ACHN (cell line): Measurements from ENCODE around the gene KRT76.

Source experiments
- DNase-seq: peaks from one replicate; pipeline ENCODE4 v3.0.0-alpha.2; 2015
- in situ Hi-C: cut with HindIII; loops from 2 replicates; pipeline ENCODE4 v1.10.0; 2017; ENCODE audit warnings: low sequenced_read_pairs, low pct_ligation_motif_present, low pct_unique_long_range_greater_than_20kb

Gene KRT76

DNA sequence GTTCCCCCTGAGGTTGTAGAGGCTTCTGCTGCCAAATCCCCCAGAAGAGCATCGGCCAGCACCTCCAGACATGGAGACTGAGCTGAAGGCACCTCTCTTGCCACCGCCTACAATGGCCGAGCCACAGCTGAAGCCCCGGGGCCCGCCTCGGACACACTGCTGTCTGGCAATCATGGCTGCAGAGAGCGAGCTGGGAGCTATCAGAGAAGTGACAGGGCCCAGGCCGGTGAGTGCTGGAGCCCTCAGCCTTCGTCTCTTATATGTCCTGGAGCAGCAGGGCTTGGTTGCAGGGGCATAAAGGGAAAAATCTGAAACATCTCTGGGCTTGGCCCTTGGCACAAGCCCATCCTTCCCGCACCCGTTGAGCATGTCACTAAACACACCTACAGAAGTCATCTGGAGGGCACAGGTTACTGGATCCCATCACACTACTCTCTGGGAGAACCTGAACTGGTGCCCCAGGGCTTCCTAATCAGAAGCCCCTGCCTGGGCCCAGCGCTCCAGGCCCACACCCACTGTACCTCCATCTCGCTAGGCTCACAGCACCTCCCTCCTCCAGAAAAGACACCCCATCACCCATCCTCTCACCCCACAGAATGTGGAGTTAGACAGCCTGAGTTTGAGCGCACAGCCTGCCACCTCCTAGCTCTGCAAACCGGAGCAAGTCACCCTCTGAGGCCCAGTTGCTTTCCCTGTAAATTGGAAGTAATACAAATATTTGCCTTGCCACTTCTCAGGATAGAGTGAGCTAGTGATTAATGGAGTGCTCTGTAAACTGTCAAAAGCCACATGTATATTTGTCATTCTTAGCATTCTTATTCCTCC, 37.0 kb upstream of the KRT76 start, which contains the start of gene KRT4:
Gene KRT4, minus strand, starts transcription at position 232 of the 825 bp plus-strand sequence. Its CDS starts 58 bp downstream, at position 174.
- DNase-seq = no peak
- in situ Hi-C loops = no loop called here

DNA sequence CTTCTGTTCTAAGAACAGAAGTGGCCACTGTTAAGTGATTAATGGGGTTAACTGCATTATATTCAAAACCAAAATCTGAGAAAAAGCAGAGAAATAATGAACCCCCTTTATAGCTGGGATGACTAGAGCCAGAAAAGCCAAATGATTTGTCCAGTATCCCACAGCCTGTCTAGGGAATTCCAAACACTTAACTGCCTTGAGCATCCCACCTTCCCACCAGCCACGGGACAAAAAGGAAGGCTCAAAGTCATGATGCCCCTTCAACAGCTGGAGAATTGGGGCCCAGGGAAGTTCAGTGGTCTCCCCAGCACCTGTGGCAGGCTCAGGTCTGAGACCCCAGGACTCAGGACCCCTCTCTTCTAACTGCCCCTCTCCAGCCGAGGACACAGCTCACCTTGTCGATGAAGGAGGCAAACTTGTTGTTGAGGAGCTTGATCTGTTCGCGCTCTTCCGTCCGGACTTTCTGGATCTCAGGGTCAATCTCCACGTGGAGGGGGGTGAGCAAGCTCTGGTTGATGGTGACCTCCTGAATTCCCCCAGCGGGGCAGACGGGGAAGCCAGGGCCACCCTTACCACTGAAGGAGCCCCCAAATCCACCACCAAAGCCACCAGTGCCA, 36.2 kb upstream of the KRT76 start:
- DNase-seq = no peak
- in situ Hi-C loops = no loop called here

- no peak for DNase-seq
- in situ Hi-C loops = no loop called here
Measured at GRCh38 chr12:52812749-52813148, 35.6 kb upstream of the KRT76 start.

DNA sequence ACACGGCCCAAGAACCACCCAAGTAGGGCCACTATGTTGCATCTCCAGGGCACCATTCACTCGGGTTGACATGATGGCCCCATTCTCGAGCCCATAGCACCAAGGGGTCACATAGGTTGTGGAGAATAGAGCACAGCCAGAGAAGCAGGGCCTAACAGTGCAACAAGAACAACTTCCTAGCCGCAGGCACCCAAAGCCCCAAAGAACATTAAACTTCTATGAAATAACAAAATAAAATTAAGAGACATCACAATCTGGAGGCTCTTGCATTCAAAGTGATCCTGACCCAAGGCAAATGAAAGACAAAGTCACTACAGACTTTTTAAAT, 34.9 kb upstream of the KRT76 start:
- in situ Hi-C loops = no loop called here
- DNase-seq = no peak

GRCh38 chr12:52811191-52812072, 34.3 kb upstream of the KRT76 start:
- in situ Hi-C loops = no loop called here
- DNase-seq = no peak

GRCh38 chr12:52810554-52810953, 33.4 kb upstream of the KRT76 start:
- no peak for DNase-seq
- in situ Hi-C loops = no loop called here

- no peak for DNase-seq
- in situ Hi-C loops = no loop called here
Measured at GRCh38 chr12:52809166-52809565, 32.0 kb upstream of the KRT76 start.

- in situ Hi-C loops = no loop called here
Measured at GRCh38 chr12:52808573-52809160, 31.5 kb upstream of the KRT76 start.

DNA sequence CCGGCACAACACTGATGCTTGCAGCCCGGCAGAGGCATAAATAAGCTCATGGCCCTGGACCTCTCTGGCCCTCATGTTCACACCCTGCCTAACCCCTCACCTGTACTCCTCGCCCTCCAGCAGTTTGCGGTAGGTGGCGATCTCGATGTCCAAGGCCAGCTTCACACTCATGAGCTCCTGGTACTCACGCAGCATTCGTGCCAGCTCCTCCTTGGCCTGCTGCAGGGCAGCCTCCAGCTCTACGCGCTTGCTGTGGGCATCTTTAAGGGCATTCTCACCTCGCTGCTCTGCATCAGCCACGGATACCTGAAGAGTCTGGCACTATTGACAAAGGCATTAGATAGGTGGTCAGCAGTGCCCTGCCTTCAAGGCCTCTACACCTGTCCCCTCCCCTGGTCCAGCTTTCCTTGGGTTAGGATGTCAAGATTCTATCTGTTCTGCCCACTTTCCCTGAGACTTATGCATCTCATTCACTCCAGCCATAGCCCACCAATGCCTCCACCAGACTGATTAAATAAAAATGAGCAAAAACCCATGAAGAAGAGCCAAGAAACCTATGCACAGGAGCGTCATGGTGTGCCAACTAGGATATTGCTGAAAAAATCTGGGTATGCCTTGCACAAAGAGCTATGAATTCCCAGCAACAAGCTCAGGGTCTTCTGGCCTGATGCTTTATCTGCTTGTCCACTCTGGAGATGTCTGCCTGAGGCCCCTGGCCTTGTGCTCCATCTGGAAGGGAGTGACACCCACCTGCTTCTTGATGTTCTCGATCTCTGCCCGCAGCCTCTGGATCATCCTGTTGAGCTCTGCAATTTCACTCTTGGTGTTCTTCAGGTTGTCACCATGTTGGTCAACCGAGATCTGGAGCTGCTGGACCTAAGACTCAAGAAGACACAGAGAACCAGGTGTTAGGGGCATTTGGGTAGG, 30.7 kb upstream of the KRT76 start:
- no peak for DNase-seq
- in situ Hi-C loops = no loop called here

More at GRCh38 chr12:52808573-52809160, 31.5 kb upstream of the KRT76 start:
- DNase-seq = no peak

- in situ Hi-C loops = no loop called here
- no peak for DNase-seq
Measured at GRCh38 chr12:52806821-52807543, 29.8 kb upstream of the KRT76 start.

GRCh38 chr12:52806169-52806811, 29.1 kb upstream of the KRT76 start:
- no peak for DNase-seq
- in situ Hi-C loops = no loop called here

- in situ Hi-C loops = no loop called here
Measured at GRCh38 chr12:52805739-52806138, 28.6 kb upstream of the KRT76 start.

GRCh38 chr12:52805000-52805399, 27.9 kb upstream of the KRT76 start:
- in situ Hi-C loops = no loop called here
- DNase-seq = no peak

More at GRCh38 chr12:52805739-52806138, 28.6 kb upstream of the KRT76 start:
- no peak for DNase-seq

- DNase-seq = no peak
- in situ Hi-C loops = no loop called here
Measured at GRCh38 chr12:52802442-52802841, 25.3 kb upstream of the KRT76 start.

GRCh38 chr12:52801773-52802172, 24.6 kb upstream of the KRT76 start:
- in situ Hi-C loops = no loop called here
- no peak for DNase-seq

- in situ Hi-C loops = no loop called here
- DNase-seq = no peak
Measured at GRCh38 chr12:52800259-52800917, 23.2 kb upstream of the KRT76 start.
